Measurements from ENCODE around the gene YPEL3.

- TF ChIP-seq CTCF (conservative IDR thresholded peaks at IDR 0.05) = no peak
- no peak for TF ChIP-seq ZFX (IDR thresholded peaks at IDR 0.05)
These were observed 42.5 kb downstream of the YPEL3 start for GRCh38 chr16:30053376-30054015.

Data from C4-2B (cell line).